Measurements from ENCODE around the gene EN1.

- peak; percentile 69 for TF ChIP-seq EZH2 (IDR thresholded peaks at IDR 0.05; ENCODE audit: low read length, missing control alignments)
- no peak for TF ChIP-seq CTCF (conservative IDR thresholded peaks at IDR 0.05 in 1 of 2, IDR thresholded peaks at IDR 0.05 in 1 of 2; ENCODE audit: low read depth in 1 of 2, low read length in 2 of 2)
Observed at GRCh38 chr2:118844261-118845004, 3.0 kb downstream of the EN1 start.

Data from fibroblast of lung (primary cell).